Kidney epithelial cell (primary cell): Measurements from ENCODE around the gene PRKAR1B. TPM values are rescaled to one million over a fixed set of nuclear protein-coding genes. Genes with fewer than 3 reads are reported as not detected.

Source experiments
- DNase-seq: peaks from one replicate; pipeline ENCODE4 v3.0.0-alpha.2; 2010; ENCODE audit warnings: low read depth
- H3K27me3 ChIP-seq: 2 replicates; pipeline ENCODE4 v1.6.0; 2011; ENCODE audit warnings: low read length; ENCODE audit not compliant: control insufficient read depth, insufficient read depth
- H3K36me3 ChIP-seq: 2 replicates; pipeline ENCODE4 v1.5.1; 2011; ENCODE audit warnings: low read length; ENCODE audit not compliant: control insufficient read depth, insufficient read depth
- H3K4me3 ChIP-seq: 2 replicates; pipeline ENCODE4 v1.5.1; 2011; ENCODE audit warnings: low read depth, mild to moderate bottlenecking, control low read depth, low read length
- CTCF ChIP-seq: IDR thresholded peaks from 2 replicates; pipeline ENCODE4 v1.5.1; 2011; ENCODE audit warnings: mild to moderate bottlenecking, moderate library complexity, low read length, control low read depth, inconsistent platforms; ENCODE audit not compliant: insufficient read depth, poor library complexity, severe bottlenecking
- total RNA-seq: library from RNA; depleted of rRNA; stranded (reverse); fragments of >200 nt; gene quantifications from 2 replicates; pipeline ENCODE4 v1.2.3, GENCODE V29; 2015

Gene PRKAR1B
- total RNA-seq, 1 donor from 2014 or later, result 23.8 TPM

- Histone ChIP-seq H3K4me3 (peak overlapping the region; percentile 32), H3K27me3 (peaks cover 30% of the 10 kb centered on the region), H3K36me3 (no peaks in the 10 kb centered on the region)
- DNase-seq, result no peak
- TF ChIP-seq CTCF, result no peak
Measured at GRCh38 chr7:522071-522950, 204.8 kb downstream of the PRKAR1B start.

DNA sequence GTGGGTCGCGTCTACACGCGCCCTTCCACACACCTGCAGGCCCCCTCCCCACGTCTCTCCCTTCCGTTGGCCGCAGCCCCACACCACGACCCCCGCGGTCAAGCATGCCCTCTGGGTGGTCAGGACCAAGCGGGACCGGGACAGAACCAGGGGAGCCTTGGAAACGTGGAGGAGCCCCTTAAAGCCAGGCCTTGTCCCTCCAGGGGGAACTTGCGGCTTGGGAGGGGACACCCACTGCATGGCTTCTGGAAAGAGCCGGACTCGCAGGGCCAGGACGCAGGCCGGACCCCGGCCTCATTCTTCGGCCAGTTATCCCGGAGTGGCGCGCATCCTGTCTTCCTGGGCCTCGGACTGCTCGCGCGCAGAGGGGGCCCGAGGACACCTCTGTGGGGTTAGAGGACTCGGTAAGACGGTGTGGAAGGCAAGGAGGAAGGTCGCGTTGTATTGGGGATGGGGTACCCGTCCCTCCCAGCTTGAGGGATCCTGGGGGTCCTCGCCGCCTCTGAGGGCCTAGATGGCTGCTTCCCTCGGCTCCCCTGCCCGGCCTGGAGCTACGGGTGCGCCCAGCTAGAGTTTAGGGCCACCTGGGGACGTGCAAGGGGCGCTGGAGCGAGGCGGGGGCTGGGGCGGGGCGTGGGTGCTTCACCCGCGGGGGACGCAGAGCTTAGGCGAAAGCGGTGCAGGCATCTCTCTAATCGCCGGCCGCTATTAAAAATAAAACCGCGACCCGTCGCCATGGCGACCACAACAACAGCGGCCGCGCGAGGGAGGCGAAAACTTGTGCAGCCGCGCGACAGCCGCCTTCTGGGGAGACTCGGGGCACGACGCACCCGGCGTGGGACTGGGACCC lies 205.6 kb downstream of the PRKAR1B start:
- Histone ChIP-seq H3K4me3 (peak overlapping the region; percentile 32), H3K27me3 (peaks cover 30% of the 10 kb centered on the region), H3K36me3 (no peaks in the 10 kb centered on the region)
- no peak for DNase-seq
- no peak for TF ChIP-seq CTCF

GRCh38 chr7:520503-521161 lies 206.4 kb downstream of the PRKAR1B start:
- Histone ChIP-seq H3K4me3 (peak overlapping the region; percentile 61), H3K27me3 (peaks cover 30% of the 10 kb centered on the region), H3K36me3 (no peaks in the 10 kb centered on the region)
- DNase-seq, result no peak
- TF ChIP-seq CTCF, result peak; percentile 34

DNA sequence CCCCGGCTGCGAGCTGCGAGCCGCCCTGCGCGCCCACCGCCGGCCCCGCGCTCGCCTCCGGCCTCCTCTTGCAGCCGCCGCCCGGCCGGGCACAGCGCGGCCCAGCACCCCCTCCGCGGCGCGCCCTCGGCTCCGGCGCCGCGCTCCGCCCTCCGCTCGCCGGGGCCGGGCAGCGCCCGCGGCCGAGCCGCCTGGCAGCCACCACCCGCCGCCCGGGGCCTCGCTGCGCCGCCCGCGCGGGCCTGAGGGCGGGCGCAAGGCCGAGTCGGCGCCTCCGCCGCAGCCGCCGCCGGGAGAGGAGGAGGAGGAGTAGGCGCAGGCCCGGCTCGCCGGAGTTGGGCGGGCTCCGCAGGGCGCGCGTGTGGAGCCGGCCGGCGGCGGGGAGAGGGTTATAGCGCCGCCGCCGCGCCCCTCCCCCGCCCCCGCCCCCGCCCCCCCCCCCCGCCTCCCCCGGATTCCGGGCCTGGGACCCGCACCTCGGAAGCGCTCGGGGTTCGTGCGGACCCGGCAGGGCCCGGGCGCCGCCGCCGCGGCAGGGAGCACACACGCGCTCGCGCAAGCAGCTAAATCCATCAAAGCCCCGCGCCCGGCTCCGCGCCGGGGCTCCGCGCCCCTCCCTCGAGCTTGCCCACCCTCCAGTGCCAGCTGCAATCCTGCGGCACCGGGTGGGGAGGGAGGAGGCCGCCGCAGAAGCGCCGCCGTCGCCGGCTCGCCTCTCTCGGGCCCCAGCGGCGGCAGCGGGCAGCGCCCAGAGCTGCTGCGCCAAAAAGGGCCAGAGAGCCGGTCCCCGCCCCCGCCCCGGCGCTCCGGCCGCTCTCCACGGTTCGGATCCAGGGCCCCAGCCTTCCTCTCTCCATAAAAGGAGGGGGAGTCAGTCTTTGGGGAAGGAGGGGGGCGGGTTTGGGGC lies 207.3 kb downstream of the PRKAR1B start, which contains the start of gene PDGFA:
PDGFA (minus strand) TSS at position 363 of the 907 bp plus-strand sequence. CDS start 845 bp downstream, outside the sequence.
- Histone ChIP-seq H3K27me3 (peaks cover 30% of the 10 kb centered on the region), H3K36me3 (no peaks in the 10 kb centered on the region), H3K4me3 (peak within 1 kb of the TSS; percentile 61)
- no peak for DNase-seq
- TF ChIP-seq CTCF, result no peak
